ENCODE measurements around the gene SH2B2. TPM values are rescaled to one million over a fixed set of nuclear protein-coding genes. Genes with fewer than 3 reads are reported as not detected.

The SH2B2 gene
- total RNA-seq, 1 experiment from 2014 or later: 12.1 TPM

DNA sequence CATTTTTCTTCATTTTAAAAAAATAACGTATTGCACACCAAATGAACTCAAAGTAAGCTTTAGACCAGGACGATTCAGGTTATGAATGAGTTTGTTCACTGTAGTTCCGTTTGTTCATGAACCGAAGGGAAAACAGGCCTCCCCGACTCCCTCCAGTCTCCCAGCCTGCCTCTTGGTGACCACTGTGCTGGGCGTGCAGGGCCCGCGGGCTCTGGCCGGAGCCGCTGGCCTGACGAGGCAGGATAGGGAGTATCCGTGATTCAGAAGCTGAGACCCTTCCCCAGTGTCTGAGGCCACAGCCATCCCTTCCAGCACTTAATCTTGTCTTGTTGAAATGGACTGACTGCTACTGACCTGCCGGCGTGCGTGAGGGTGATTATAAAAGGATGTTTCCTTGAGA is 30.8 kb upstream of the SH2B2 start:
- H3F3A ChIP-seq (ENCODE audit: insufficient read depth, low read depth): no peaks in the 10 kb centered on the region
- H3K4me1 ChIP-seq (replicated peaks; ENCODE audit: insufficient read depth): no peaks in the 10 kb centered on the region
- DNase-seq: no peak
- H3K4me3 ChIP-seq: no peak overlapping the region
- CTCF ChIA-PET: no interaction called here
- H3K79me2 ChIP-seq (ENCODE audit: low read depth): no peaks in the 10 kb centered on the region
- H3K27me3 ChIP-seq (ENCODE audit: insufficient read depth, low read depth): no peaks in the 10 kb centered on the region
- POLR2A ChIA-PET (ENCODE audit: unreplicated experiment): interaction anchor here (0.7 kb wide), 1 partner anchor 438 kb away, joined by 20 read pairs; no protein-coding TSS in a partner anchor
- no peaks in the 10 kb centered on the region for H3K36me3 ChIP-seq (ENCODE audit: low read depth)
- H3K9me3 ChIP-seq (ENCODE audit: insufficient read depth, low read depth): no peaks in the 10 kb centered on the region
- no peaks in the 10 kb centered on the region for H3K9me2 ChIP-seq (ENCODE audit: insufficient read depth)
- intact Hi-C loops (cut with micrococcal nuclease; ENCODE audit: unreplicated experiment): no loop called here
- no peaks in the 10 kb centered on the region for H4K20me1 ChIP-seq (ENCODE audit: insufficient read depth)
- no peak overlapping the region for H3K4me2 ChIP-seq
- BruUV-seq (replicated peaks): no TSS peak
- TF ChIP-seq, protein P1, sequence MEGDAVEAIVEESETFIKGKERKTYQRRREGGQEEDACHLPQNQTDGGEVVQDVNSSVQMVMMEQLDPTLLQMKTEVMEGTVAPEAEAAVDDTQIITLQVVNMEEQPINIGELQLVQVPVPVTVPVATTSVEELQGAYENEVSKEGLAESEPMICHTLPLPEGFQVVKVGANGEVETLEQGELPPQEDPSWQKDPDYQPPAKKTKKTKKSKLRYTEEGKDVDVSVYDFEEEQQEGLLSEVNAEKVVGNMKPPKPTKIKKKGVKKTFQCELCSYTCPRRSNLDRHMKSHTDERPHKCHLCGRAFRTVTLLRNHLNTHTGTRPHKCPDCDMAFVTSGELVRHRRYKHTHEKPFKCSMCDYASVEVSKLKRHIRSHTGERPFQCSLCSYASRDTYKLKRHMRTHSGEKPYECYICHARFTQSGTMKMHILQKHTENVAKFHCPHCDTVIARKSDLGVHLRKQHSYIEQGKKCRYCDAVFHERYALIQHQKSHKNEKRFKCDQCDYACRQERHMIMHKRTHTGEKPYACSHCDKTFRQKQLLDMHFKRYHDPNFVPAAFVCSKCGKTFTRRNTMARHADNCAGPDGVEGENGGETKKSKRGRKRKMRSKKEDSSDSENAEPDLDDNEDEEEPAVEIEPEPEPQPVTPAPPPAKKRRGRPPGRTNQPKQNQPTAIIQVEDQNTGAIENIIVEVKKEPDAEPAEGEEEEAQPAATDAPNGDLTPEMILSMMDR (conservative IDR thresholded peaks at IDR 0.05): no peak
- TF ChIP-seq EZH2 (IDR thresholded peaks at IDR 0.05; ENCODE audit: low read depth): no peak
- no peak overlapping the region for H2AFZ ChIP-seq
- H3K27ac ChIP-seq: no peak overlapping the region

DNA sequence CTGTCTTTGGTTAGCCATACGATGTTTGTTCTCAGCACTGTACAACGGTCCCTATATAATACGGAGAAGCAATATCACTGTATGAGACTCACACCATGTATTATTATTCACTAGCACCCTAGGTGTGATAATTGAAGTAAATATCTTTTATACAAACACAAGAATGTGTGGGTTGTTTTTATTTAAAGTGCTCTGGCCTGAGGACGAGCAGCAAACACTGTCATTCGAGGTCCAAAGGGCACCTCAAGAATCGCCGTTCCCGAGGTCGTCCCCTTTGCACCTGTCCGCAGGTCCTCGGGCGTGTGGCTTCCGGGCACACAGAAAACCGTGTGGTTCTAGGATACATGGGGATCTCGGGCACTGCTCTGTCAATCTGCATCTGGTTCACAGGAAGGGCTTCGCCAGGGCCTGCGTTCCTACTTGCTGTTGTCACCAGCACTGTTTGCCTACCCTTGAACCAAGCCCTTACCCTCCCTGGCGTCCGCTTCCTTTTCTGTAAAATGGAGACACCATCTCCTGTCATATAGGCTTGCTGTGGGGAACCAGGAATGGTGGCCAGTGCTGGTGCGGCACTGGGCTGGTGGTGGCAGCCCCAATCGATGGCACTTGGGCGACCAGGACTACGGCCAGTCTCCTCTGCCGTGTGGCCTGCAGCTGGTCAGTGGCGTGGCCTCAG is 28.5 kb upstream of the SH2B2 start:
- CTCF ChIA-PET: no interaction called here
- Histone ChIP-seq H3K4me3 (no peak overlapping the region), H2AFZ (no peak overlapping the region), H3K4me2 (no peak overlapping the region), H3K9me2 (ENCODE audit: insufficient read depth) (no peaks in the 10 kb centered on the region), H3K36me3 (ENCODE audit: low read depth) (no peaks in the 10 kb centered on the region), H3K9me3 (ENCODE audit: insufficient read depth, low read depth) (no peaks in the 10 kb centered on the region), H3F3A (ENCODE audit: insufficient read depth, low read depth) (no peaks in the 10 kb centered on the region), H3K27ac (no peak overlapping the region), H3K27me3 (ENCODE audit: insufficient read depth, low read depth) (no peaks in the 10 kb centered on the region), H3K79me2 (ENCODE audit: low read depth) (no peaks in the 10 kb centered on the region), H3K4me1 (replicated peaks; ENCODE audit: insufficient read depth) (no peaks in the 10 kb centered on the region), H4K20me1 (ENCODE audit: insufficient read depth) (no peaks in the 10 kb centered on the region)
- POLR2A ChIA-PET (ENCODE audit: unreplicated experiment): no interaction called here
- no TSS peak for BruUV-seq (replicated peaks)
- no peak for TF ChIP-seq EZH2 (IDR thresholded peaks at IDR 0.05; ENCODE audit: low read depth)
- TF ChIP-seq, protein P1 (conservative IDR thresholded peaks at IDR 0.05): no peak
- DNase-seq: no peak
- intact Hi-C loops (cut with micrococcal nuclease; ENCODE audit: unreplicated experiment): no loop called here

DNA sequence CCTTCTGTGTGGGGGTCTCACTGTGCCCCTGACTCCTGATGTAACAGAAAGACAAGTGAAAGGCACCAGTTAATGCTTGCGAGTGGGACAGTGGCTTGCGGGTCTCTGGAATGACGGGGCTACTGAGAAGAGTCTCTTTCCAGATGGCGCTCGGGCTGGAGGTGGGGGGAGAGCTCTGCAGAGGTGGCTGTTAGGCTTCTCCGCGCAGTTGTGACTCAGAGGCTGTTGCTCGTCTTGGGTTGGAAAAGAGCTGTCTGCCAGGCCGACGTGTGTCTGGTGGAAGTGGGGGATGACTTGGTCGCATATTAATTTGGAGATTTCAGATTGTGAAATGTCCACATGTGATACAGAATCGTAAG is 27.9 kb upstream of the SH2B2 start:
- Histone ChIP-seq H3K9me3 (ENCODE audit: insufficient read depth, low read depth) (no peaks in the 10 kb centered on the region), H2AFZ (no peak overlapping the region), H3K4me3 (no peak overlapping the region), H3K79me2 (ENCODE audit: low read depth) (no peaks in the 10 kb centered on the region), H3K27me3 (ENCODE audit: insufficient read depth, low read depth) (no peaks in the 10 kb centered on the region), H3K36me3 (ENCODE audit: low read depth) (no peaks in the 10 kb centered on the region), H3K4me1 (replicated peaks; ENCODE audit: insufficient read depth) (no peaks in the 10 kb centered on the region), H3K4me2 (no peak overlapping the region), H4K20me1 (ENCODE audit: insufficient read depth) (no peaks in the 10 kb centered on the region), H3K9me2 (ENCODE audit: insufficient read depth) (no peaks in the 10 kb centered on the region), H3F3A (ENCODE audit: insufficient read depth, low read depth) (no peaks in the 10 kb centered on the region), H3K27ac (no peak overlapping the region)
- POLR2A ChIA-PET (ENCODE audit: unreplicated experiment): no interaction called here
- CTCF ChIA-PET: interaction anchor here (0.6 kb wide), 1 partner anchor 209 kb away, joined by 3 read pairs; no protein-coding TSS in a partner anchor
- DNase-seq: no peak
- intact Hi-C loops (cut with micrococcal nuclease; ENCODE audit: unreplicated experiment): no loop called here
- TF ChIP-seq EZH2 (IDR thresholded peaks at IDR 0.05; ENCODE audit: low read depth): no peak
- TF ChIP-seq, protein P1 (conservative IDR thresholded peaks at IDR 0.05): no peak
- BruUV-seq (replicated peaks): no TSS peak

All from PC-9 (cell line).